HG03457 (cell line): ENCODE results near the gene SMIM1.
"Not testable (repeated sequence)": the region's sequence is repeated elsewhere in the genome, so short reads cannot be mapped to it uniquely, and the experiment has no call there.

Source experiments
- ATAC-seq: cut with Tn5 transposase; IDR thresholded peaks from one replicate; pipeline ENCODE4 v1.9.1; 2021; ENCODE audit warnings: moderate number of reproducible peaks; ENCODE audit not compliant: unreplicated experiment

Gene SMIM1, protein sequence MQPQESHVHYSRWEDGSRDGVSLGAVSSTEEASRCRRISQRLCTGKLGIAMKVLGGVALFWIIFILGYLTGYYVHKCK

DNA sequence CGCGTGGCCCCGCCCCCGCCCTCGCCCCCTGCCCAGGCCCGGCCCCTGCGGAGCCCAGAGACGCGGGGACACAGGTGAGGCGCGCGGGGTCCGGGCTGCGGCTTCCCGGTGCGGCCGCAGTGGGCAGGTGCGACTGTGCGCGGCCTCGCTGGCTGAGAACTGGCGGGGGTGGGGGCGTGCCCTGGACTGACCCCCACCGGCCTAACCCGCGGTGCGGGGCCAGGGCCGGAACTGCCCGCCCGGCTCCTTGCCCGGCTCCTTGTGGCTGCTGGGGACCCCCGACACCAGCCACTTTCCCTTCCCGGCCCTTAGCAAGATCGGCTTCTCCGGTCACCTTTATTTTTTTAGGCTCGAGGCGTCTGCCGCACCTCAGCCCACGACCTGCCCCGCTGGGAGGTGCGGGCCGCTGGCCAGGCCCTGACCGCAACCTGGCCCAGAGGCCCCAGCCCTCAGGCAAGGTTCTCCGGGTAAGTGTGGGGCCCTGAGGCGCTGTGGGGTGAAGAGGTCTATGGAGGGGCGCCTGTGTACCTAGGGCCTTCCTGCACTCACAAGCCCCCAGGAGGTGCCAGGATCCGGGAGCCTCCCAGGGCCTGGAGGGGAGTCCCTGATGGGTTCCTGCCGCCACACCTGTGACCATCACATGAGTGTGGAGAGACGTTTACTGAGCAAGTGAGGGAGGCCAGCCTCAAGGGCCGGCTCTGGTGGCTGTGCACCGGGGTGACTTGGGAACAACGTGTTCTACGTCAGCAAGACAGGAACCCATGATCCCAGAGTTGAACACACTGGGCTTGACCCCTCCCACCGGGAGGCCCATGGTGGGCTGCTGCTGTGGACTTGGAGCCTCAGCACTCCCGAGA, at the start of gene SMIM1:
SMIM1 (plus strand) TSS at position 35 of the 857 bp plus-strand sequence. CDS start 2,625 bp downstream, outside the sequence.
- ATAC-seq, result no peak

DNA sequence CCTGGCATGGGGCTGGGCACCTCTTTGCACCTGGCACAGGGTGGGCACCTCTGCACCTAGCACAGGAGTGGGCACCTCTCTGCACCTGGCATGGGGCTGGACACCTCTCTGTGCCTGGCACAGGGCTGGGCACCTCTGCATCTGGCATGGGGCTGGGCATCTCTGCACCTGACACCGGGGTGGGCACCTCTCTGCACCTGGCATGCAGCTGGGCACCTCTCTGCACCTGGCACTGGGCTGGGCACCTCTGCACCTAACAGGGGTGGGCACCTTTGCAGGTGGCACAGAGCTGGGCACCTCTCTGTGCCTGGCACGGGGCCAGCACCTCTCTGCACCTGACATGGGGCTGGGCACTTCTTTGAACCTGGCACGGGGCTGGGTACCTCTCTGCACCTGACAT, 49.7 kb upstream of the SMIM1 start:
- no peak for ATAC-seq

DNA sequence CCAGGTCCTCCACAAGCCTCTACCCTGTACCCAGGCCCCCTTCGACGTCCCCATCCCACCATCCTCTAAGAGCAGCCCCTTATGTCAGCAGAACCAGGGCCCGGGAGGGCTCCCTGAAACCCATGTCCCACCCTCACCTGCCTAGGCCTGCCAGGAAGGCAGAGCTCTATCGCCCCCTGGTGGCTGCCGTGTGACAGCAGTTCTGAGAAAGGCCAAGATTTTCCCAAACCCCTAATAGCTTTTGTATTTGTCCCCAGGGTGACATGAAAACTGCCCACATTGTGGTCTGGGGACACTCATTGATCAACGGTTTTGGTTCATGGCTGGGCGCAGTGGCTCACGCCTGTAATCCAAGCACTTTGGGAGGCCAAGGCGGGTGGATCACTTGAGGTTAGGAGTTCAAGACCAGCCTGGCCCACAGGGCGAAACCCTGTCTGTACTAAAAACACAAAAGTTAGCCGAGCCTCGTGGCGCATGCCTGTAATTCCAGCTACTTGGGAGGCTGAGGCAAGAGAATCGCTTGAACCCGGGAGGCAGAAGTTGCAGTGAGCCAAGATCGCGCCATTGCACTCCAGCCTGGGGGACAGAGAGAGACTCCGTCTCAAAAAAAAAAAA, 48.0 kb upstream of the SMIM1 start:
- not testable (repeated sequence) for ATAC-seq

DNA sequence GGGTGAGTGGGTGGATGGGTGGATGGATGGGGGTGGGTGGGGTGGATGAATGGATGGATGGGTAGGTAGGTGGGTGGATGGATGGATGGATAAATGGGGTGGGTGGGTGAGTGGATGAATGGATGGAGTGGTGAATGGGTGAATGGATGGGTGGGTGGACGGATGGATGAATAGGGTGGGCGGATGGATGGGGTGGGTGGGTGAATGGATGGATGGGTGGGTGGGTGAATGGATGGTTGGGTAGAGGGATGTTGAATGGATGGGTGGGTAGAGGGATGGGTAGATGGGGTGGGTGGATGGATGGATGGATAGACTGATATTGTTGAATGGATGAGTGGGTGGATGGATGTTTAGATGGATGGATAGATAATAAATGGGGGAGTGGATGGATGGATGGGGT, 47.2 kb upstream of the SMIM1 start:
- ATAC-seq, result no peak

DNA sequence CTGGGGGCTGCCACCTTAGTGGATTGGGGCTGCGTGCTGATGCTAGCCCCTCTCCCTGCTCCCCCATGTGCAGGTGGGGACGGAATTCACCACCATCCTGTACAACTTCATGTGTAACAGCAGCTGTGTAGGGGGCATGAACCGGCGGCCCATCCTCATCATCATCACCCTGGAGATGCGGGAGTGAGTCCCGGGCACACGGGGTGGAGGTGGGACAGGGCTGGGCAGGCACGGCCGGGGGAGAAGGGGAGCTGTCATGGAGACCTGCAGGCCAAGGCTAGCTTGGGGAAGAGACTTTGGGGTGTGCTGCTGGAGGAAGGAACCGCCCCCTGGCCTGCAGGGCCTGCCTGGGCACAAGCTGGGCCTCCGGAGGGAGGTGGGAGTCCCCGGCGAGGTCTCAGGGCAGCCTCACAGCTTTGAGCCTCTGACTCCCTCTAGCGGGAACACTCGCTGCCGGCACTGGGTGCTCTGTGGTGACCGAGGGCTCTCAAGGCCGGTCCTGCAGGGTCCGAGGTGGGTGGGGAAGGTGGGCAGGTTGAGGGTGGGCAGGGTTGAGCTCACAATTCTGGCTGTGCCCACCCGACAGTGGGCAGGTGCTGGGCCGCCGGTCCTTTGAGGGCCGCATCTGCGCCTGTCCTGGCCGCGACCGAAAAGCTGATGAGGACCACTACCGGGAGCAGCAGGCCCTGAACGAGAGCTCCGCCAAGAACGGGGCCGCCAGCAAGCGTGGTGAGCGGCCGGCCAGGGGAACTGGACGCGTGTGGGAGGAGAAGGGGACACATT, 45.3 kb upstream of the SMIM1 start:
- no peak for ATAC-seq

DNA sequence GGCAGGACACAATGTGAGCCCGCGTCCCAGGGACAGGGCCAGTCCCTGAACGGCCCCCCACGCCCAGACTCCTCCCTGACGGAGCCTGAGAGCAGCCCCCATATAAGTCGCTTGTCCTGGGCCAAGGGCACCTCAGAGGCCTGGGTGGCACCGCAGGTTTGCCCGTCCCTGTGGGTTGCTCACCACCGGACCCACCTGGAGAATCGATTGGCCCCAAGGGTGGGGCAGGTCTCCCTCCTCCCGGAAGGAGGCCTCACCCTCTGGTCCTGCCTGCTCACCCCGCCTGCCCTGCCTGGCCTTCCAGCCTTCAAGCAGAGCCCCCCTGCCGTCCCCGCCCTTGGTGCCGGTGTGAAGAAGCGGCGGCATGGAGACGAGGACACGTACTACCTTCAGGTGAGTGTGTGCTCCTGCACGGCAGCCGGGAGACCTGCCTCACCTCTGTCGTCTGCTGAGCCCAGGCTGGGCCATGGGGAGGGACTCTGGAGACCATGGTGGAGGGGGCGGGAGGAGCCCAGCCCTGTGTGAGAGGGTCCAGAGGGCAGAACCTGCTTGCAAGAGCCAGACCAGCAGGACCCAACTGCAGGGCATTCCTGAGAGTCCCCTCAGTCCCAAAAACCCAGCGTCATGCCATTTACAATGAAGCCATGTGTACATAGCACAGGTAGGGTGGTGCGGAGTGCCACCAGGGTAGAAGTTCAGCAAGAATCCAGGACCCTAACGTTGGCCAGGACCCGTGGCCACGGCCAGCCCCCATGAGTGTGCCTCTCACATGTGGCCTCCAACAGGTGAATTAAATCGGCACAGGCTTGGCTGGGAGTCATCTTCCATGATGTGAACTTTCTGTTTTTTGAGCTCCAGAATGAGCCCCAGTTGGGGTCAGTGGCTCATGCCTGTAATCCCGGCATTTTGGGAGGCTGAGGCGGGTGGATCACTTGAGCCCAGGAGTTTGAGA, 44.4 kb upstream of the SMIM1 start:
- no peak for ATAC-seq

DNA sequence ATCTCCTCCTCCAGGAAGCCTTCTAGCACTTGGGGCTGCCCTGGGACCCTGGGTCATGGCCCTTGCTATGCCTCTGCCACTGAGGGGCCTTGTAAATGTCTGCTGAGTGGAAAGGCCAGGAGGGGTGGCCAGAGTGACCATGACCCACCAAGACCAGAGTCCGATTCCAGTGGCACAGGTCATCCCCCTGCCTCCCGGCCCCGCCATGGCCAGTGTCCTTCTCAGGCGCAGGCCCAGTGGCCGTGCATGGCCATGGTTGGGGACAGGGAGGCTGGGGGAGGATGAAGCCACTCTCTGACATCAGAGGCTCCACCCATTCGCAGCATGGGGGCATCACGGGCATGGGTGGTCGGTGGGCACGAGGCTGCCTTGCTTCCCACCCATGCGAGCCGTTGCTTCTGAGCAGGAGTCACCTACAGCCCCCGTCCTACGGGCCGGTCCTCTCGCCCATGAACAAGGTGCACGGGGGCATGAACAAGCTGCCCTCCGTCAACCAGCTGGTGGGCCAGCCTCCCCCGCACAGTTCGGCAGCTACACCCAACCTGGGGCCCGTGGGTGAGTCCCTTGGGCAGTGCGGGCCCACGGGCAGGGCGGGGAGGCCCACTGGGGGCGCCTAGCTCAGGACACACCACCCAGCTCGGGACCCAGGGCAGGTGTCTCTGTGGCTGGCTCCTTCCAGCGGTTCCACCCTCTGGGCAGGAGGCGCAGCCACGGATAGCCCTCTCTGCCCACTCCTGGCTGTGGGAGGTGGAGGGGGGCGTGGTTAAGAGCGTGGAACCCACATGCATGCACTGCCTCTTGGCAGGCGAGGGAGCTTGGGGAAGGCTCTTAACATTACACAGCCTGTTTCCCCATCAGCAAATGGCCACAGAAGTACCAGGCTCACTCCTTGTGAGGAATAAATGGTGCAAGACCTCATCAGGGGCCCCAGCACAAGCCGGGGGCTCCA, 42.7 kb upstream of the SMIM1 start:
- ATAC-seq, result no peak

DNA sequence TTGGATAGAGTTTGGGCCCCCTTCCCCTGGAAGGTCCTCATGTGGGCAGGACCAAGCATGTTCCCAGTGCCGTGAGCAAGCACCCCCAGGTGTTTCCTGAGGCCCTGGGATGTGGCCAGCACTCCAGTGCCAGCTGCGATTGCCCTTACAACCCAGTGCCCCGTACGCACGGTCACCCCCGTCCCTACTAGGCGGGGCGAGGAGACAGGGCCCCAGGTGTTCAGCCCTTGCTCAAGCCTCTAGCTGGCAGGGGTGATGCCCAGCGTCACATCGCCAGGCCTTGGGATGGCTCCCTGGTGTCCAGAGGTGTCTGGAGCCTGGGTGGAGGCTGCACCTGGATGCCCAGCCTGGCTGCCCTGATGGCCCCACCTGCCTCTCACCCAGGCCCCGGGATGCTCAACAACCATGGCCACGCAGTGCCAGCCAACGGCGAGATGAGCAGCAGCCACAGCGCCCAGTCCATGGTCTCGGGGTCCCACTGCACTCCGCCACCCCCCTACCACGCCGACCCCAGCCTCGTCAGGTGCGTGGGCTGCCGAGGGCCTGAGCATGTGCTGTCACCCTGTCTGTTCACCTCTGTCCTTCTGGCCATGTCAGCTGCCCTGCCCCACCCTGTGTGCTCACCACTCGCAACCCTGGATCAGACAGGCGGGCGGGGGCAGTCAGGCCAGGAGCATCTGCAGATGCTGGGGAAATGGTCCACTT, 41.9 kb upstream of the SMIM1 start:
- no peak for ATAC-seq

DNA sequence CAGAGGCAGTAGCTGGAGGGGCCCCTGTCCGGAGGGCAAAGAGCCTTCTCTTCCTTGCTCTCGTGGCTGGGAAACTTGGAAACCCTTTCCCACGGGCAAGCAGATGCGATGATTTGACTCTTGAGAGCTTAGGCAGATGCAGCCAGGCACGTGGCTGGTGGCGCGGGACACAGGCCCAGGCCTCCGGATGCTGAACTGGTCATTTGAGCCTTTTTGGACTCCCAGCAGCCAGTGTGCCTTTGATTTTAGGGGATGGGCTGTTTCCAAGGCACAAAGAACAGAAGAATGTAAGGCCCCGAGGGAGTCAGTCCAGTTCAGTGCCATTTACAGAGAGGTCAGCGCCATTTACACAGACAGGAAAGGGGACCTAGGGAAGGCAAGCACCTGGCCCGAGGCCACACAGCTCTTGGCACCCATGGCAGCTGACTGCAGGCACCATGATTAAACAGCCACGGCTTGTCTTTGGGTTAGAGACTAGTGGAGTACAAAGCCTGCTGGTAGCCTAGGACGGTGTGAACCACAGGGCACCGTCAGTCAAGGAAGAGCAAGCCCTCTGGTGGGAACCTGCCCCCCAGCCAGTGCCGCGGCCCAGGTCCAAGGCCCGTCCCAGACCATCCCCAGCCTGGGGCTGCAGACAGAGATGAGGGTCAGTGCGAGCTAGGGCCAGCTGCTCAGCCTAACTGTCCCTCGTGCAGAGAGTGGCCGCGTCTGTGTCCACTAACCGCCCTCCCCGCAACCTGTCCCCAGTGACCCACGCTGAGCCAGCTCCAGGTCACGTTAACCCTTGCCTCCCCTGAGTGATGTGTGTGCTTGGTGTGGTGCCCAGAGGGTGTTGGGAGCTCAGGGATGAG, 40.7 kb upstream of the SMIM1 start:
- no peak for ATAC-seq

DNA sequence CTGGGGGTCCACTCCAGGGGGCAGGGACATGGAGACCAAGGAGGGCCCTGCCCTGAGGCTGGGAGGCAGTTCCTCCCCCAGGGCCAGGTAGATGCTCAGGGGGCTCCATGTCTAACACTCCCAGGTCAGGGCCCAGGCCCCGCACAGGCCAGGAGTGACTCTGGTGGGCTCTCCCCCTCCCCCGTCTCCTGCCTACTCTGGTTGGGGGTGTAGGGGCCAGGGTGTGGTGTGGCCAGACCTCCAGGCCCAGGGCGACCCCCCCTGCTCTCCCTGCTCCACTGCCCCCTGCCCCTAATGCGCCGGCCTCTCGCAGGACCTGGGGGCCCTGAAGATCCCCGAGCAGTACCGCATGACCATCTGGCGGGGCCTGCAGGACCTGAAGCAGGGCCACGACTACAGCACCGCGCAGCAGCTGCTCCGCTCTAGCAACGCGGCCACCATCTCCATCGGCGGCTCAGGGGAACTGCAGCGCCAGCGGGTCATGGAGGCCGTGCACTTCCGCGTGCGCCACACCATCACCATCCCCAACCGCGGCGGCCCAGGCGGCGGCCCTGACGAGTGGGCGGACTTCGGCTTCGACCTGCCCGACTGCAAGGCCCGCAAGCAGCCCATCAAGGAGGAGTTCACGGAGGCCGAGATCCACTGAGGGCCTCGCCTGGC, 40.0 kb upstream of the SMIM1 start:
- no peak for ATAC-seq

DNA sequence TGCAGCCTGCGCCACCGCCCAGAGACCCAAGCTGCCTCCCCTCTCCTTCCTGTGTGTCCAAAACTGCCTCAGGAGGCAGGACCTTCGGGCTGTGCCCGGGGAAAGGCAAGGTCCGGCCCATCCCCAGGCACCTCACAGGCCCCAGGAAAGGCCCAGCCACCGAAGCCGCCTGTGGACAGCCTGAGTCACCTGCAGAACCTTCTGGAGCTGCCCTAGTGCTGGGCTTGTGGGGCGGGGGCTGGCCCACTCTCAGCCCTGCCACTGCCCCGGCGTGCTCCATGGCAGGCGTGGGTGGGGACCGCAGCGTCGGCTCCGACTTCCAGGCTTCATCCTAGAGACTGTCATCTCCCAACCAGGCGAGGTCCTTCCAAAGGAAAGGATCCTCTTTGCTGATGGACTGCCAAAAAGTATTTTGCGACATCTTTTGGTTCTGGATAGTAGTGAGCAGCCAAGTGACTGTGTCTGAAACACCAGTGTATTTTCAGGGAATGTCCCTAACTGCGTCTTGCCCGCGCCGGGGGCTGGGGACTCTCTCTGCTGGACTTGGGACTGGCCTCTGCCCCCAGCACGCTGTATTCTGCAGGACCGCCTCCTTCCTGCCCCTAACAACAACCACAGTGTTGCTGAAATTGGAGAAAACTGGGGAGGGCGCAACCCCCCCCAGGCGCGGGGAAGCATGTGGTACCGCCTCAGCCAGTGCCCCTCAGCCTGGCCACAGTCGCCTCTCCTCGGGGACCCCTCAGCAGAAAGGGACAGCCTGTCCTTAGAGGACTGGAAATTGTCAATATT, 39.3 kb upstream of the SMIM1 start:
- ATAC-seq, result no peak

DNA sequence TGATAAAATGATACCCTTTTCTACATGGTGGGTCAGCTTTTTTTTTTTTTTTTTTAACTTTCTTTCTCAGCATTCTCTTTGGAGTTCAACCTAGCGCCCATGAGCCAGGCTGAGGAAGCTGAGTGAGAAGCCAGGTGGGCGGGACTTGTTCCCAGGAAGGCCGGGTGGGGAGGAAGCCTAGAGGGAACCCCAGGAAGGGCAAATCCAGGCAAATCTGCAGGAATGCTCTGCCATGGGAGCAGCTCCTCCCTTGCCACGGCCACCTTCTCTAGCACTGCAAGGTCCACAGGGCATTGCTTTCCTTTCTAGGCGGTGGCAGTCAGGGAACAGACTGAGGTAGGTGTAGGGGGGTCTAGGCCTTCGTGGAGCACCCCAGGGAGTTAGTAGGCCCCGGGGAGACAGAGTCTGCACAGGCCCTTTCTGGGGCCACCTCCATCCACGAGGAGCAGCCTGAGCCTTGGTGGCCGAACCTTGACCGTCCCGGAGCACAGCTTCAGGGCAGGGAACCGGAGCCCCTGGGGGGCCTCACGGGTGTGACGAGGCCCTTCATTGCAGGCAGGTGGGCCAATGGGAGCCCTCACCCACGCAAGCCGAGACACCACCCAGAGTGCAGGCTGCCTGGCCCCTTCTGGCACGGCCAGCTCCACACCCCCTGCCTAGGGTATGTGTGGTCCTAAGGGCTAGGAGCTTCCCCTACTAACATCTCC, 38.5 kb upstream of the SMIM1 start:
- no peak for ATAC-seq

DNA sequence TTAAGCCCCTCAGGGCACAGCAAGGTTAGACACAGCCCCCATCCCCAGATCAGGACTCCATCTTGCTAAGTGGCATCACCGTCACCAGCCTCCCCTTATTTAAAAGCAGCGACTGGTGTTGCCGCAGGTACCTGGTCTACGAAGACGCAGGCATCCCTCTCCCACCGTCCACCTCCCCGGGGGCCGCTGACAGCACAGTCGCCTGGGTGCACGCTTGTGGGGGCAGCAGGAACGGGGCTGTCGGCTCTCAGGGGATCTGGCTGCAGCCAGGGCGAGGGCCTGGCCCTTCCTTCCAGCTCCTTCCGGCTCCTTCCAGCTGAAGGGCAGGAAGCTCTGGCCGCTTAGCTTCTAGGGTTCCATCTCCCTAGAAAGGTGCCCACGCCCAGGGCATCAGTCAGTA, 37.9 kb upstream of the SMIM1 start:
- no peak for ATAC-seq

DNA sequence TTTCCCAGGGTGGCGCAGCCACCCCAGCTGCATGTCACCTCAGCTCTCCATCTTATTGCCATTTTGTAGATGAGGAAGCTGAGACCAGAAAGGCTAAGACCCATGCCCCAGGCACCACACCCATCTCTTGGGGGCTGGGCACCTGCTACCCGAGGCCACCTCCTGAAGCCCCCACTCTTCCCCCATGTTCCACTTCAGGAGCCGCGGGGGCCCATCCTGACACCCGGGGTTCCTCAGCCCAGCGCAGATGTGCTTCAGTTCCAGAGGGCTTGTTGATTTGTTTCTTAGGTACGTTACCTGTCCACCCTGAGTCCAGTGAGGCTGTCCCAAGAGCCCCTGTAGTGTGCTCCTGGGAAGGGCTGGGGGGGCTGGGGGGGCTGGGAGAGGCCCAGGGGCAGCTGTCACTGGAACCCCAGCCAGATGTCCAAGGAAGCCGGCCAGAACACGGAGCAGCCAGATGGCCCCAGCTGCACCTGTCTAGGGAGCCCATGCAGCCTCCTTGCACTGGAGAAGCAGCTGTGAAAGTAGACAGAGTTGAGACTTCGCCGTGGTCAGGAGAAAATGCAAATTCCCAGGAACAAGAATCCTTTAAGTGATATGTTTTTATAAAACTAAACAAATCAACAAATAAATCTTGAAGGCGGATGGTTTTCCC, 37.4 kb upstream of the SMIM1 start:
- no peak for ATAC-seq

DNA sequence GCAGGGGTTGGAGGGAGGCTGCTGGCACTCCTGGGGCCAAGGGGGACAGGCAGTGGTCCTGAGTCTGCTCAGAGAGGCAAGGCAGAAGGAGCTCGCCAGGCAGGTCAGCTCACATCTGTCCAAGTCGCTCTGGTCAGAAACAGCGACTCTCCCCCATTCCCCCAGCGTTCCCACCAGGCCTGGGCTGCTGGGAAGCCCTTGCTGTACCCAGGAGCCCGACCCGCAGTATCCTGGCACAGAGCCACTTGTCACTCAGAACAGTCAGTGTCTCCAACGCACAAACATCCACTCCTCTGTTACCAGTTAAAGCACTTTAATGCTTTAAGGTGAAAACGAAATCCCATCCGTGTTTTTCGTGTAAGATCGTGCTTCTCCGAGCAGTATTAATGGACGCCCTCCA, 36.9 kb upstream of the SMIM1 start:
- ATAC-seq, result no peak
